Panc1 (cell line): Measurements from ENCODE around the gene ABTB2.

Experiments
- CTCF ChIP-seq: fragments of 450-650 bp; IDR thresholded peaks from 2 replicates; pipeline ENCODE4 v1.5.1; 2017; ENCODE audit warnings: mild to moderate bottlenecking
- POLR2AphosphoS5 ChIP-seq: IDR thresholded peaks from 2 replicates; pipeline ENCODE4 v1.6.1; 2012; ENCODE audit warnings: mild to moderate bottlenecking, low read depth, low read length, moderate library complexity
- REST ChIP-seq, 2 experiments: IDR thresholded peaks; 2 replicates each; pipeline ENCODE4 v1.6.1; 2011 to 2012; ENCODE audit warnings: low read depth in 2 of 2, control low read depth in 1 of 2, low read length in 1 of 2, mild to moderate bottlenecking in 1 of 2, moderate library complexity in 1 of 2; ENCODE audit not compliant: insufficient read depth in 1 of 2
- SIN3A ChIP-seq: IDR thresholded peaks from 2 replicates; pipeline ENCODE4 v1.6.1; 2012; ENCODE audit warnings: low read depth, mild to moderate bottlenecking, low read length, moderate library complexity, borderline replicate concordance; ENCODE audit not compliant: insufficient read depth
- TCF7L2 ChIP-seq: IDR thresholded peaks from 2 replicates; pipeline ENCODE4 v1.6.1; 2011; ENCODE audit warnings: mild to moderate bottlenecking, low read depth, low read length, inconsistent platforms

GRCh38 chr11:34160791-34161190, 197.0 kb downstream of the ABTB2 start:
- no peak for TF ChIP-seq CTCF
- TF ChIP-seq SIN3A = no peak
- no peak for TF ChIP-seq REST (IDR thresholded peaks at IDR 0.05; ENCODE audit: insufficient read depth in 1 of 2, low read depth in 2 of 2, low read length in 1 of 2)
- TF ChIP-seq POLR2AphosphoS5 = no peak
- TF ChIP-seq TCF7L2 = no peak
